ENCODE results near the gene IFNL1.
A peak's percentile ranks its signal among the peaks of the same experiment; 100 is the strongest.

IFNL1 gene

GRCh38 chr19:39299404-39299803, 3.2 kb downstream of the IFNL1 start:
- Histone ChIP-seq H3K27me3 (ENCODE audit: control insufficient read depth in 1 of 2, insufficient read depth in 2 of 2, low read length in 2 of 2) (peaks cover 4 to 5% of the 10 kb centered on the region in 2 donors), H3K9me3 (ENCODE audit: control insufficient read depth in 1 of 2, low read length in 2 of 2) (no peaks in the 10 kb centered on the region), H3K4me1 (ENCODE audit: control insufficient read depth in 1 of 2, insufficient read depth in 2 of 2, low read length in 2 of 2) (no peaks in the 10 kb centered on the region), H3K9ac (ENCODE audit: low read depth in 1 of 2, low read length in 2 of 2) (no peak overlapping the region), H3K36me3 (ENCODE audit: control insufficient read depth in 1 of 2, insufficient read depth in 2 of 2, low read length in 2 of 2) (no peaks in the 10 kb centered on the region), H3K27ac (ENCODE audit: low read depth, low read length) (no peak overlapping the region), H3K4me3 (ENCODE audit: low read depth in 1 of 2, low read length in 2 of 2) (no peak overlapping the region)

- Histone ChIP-seq H3K36me3 (ENCODE audit: control insufficient read depth in 1 of 2, insufficient read depth in 2 of 2, low read length in 2 of 2) (no peaks in the 10 kb centered on the region), H3K9me3 (ENCODE audit: control insufficient read depth in 1 of 2, low read length in 2 of 2) (no peaks in the 10 kb centered on the region), H3K27ac (ENCODE audit: low read depth, low read length) (no peak overlapping the region), H3K4me1 (ENCODE audit: control insufficient read depth in 1 of 2, insufficient read depth in 2 of 2, low read length in 2 of 2) (no peaks in the 10 kb centered on the region), H3K9ac (ENCODE audit: low read depth in 1 of 2, low read length in 2 of 2) (no peak overlapping the region), H3K4me3 (ENCODE audit: low read depth in 1 of 2, low read length in 2 of 2) (no peak overlapping the region), H3K27me3 (ENCODE audit: control insufficient read depth in 1 of 2, insufficient read depth in 2 of 2, low read length in 2 of 2) (peaks cover 4 to 9% of the 10 kb centered on the region in 2 donors)
These were observed 3.6 kb downstream of the IFNL1 start for GRCh38 chr19:39299832-39300231.

GRCh38 chr19:39301021-39301420, 4.8 kb downstream of the IFNL1 start:
- no peak overlapping the region for H3K9ac ChIP-seq (ENCODE audit: low read depth in 1 of 2, low read length in 2 of 2)
- no peaks in the 10 kb centered on the region for H3K4me1 ChIP-seq (ENCODE audit: control insufficient read depth in 1 of 2, insufficient read depth in 2 of 2, low read length in 2 of 2)
- no peak overlapping the region for H3K4me3 ChIP-seq (ENCODE audit: low read depth in 1 of 2, low read length in 2 of 2)
- peaks cover 7 to 15% of the 10 kb centered on the region in 2 donors for H3K27me3 ChIP-seq (ENCODE audit: control insufficient read depth in 1 of 2, insufficient read depth in 2 of 2, low read length in 2 of 2)
- no peaks in the 10 kb centered on the region for H3K9me3 ChIP-seq (ENCODE audit: control insufficient read depth in 1 of 2, low read length in 2 of 2)
- no peak overlapping the region for H3K27ac ChIP-seq (ENCODE audit: low read depth, low read length)
- H3K36me3 ChIP-seq (ENCODE audit: control insufficient read depth in 1 of 2, insufficient read depth in 2 of 2, low read length in 2 of 2) = no peaks in the 10 kb centered on the region

GRCh38 chr19:39301562-39301961, 5.4 kb downstream of the IFNL1 start:
- Histone ChIP-seq H3K4me3 (ENCODE audit: low read depth in 1 of 2, low read length in 2 of 2) (no peak overlapping the region), H3K27me3 (ENCODE audit: control insufficient read depth in 1 of 2, insufficient read depth in 2 of 2, low read length in 2 of 2) (peaks cover 9 to 20% of the 10 kb centered on the region in 2 donors), H3K27ac (ENCODE audit: low read depth, low read length) (no peak overlapping the region), H3K36me3 (ENCODE audit: control insufficient read depth in 1 of 2, insufficient read depth in 2 of 2, low read length in 2 of 2) (no peaks in the 10 kb centered on the region), H3K9ac (ENCODE audit: low read depth in 1 of 2, low read length in 2 of 2) (no peak overlapping the region), H3K4me1 (ENCODE audit: control insufficient read depth in 1 of 2, insufficient read depth in 2 of 2, low read length in 2 of 2) (no peaks in the 10 kb centered on the region), H3K9me3 (ENCODE audit: control insufficient read depth in 1 of 2, low read length in 2 of 2) (no peaks in the 10 kb centered on the region)

- no peak overlapping the region for H3K4me3 ChIP-seq (ENCODE audit: low read depth in 1 of 2, low read length in 2 of 2)
- no peaks in the 10 kb centered on the region for H3K36me3 ChIP-seq (ENCODE audit: control insufficient read depth in 1 of 2, insufficient read depth in 2 of 2, low read length in 2 of 2)
- H3K27me3 ChIP-seq (ENCODE audit: control insufficient read depth in 1 of 2, insufficient read depth in 2 of 2, low read length in 2 of 2) = peaks cover 16 to 31% of the 10 kb centered on the region in 2 donors
- no peak overlapping the region for H3K9ac ChIP-seq (ENCODE audit: low read depth in 1 of 2, low read length in 2 of 2)
- no peaks in the 10 kb centered on the region for H3K9me3 ChIP-seq (ENCODE audit: control insufficient read depth in 1 of 2, low read length in 2 of 2)
- peaks cover 0 to 6% of the 10 kb centered on the region in 2 donors for H3K4me1 ChIP-seq (ENCODE audit: control insufficient read depth in 1 of 2, insufficient read depth in 2 of 2, low read length in 2 of 2)
- no peak overlapping the region for H3K27ac ChIP-seq (ENCODE audit: low read depth, low read length)
These were observed 7.4 kb downstream of the IFNL1 start for GRCh38 chr19:39303373-39304184.

- Histone ChIP-seq H3K4me3 (ENCODE audit: low read depth in 1 of 2, low read length in 2 of 2) (no peak overlapping the region), H3K4me1 (ENCODE audit: control insufficient read depth in 1 of 2, insufficient read depth in 2 of 2, low read length in 2 of 2) (peaks cover 0 to 6% of the 10 kb centered on the region in 2 donors), H3K27ac (ENCODE audit: low read depth, low read length) (no peak overlapping the region), H3K27me3 (ENCODE audit: control insufficient read depth in 1 of 2, insufficient read depth in 2 of 2, low read length in 2 of 2) (peaks cover 19 to 34% of the 10 kb centered on the region in 2 donors), H3K9me3 (ENCODE audit: control insufficient read depth in 1 of 2, low read length in 2 of 2) (no peaks in the 10 kb centered on the region), H3K36me3 (ENCODE audit: control insufficient read depth in 1 of 2, insufficient read depth in 2 of 2, low read length in 2 of 2) (no peaks in the 10 kb centered on the region), H3K9ac (ENCODE audit: low read depth in 1 of 2, low read length in 2 of 2) (no peak overlapping the region)
These were observed 7.9 kb downstream of the IFNL1 start for GRCh38 chr19:39304185-39304513.

- H3K4me1 ChIP-seq (ENCODE audit: control insufficient read depth in 1 of 2, insufficient read depth in 2 of 2, low read length in 2 of 2) = peaks cover 0 to 6% of the 10 kb centered on the region in 2 donors
- no peak overlapping the region for H3K9ac ChIP-seq (ENCODE audit: low read depth in 1 of 2, low read length in 2 of 2)
- peaks cover 19 to 34% of the 10 kb centered on the region in 2 donors for H3K27me3 ChIP-seq (ENCODE audit: control insufficient read depth in 1 of 2, insufficient read depth in 2 of 2, low read length in 2 of 2)
- no peaks in the 10 kb centered on the region for H3K9me3 ChIP-seq (ENCODE audit: control insufficient read depth in 1 of 2, low read length in 2 of 2)
- no peak overlapping the region for H3K4me3 ChIP-seq (ENCODE audit: low read depth in 1 of 2, low read length in 2 of 2)
- no peak overlapping the region for H3K27ac ChIP-seq (ENCODE audit: low read depth, low read length)
- no peaks in the 10 kb centered on the region for H3K36me3 ChIP-seq (ENCODE audit: control insufficient read depth in 1 of 2, insufficient read depth in 2 of 2, low read length in 2 of 2)
These were observed 8.7 kb downstream of the IFNL1 start for GRCh38 chr19:39304701-39305571.

- no peaks in the 10 kb centered on the region for H3K9me3 ChIP-seq (ENCODE audit: control insufficient read depth in 1 of 2, low read length in 2 of 2)
- H3K27me3 ChIP-seq (ENCODE audit: control insufficient read depth in 1 of 2, insufficient read depth in 2 of 2, low read length in 2 of 2) = peaks cover 19 to 34% of the 10 kb centered on the region in 2 donors
- H3K36me3 ChIP-seq (ENCODE audit: control insufficient read depth in 1 of 2, insufficient read depth in 2 of 2, low read length in 2 of 2) = no peaks in the 10 kb centered on the region
- H3K9ac ChIP-seq (ENCODE audit: low read depth in 1 of 2, low read length in 2 of 2) = no peak overlapping the region
- peaks cover 0 to 6% of the 10 kb centered on the region in 2 donors for H3K4me1 ChIP-seq (ENCODE audit: control insufficient read depth in 1 of 2, insufficient read depth in 2 of 2, low read length in 2 of 2)
- no peak overlapping the region for H3K4me3 ChIP-seq (ENCODE audit: low read depth in 1 of 2, low read length in 2 of 2)
- H3K27ac ChIP-seq (ENCODE audit: low read depth, low read length) = no peak overlapping the region
These were observed 9.9 kb downstream of the IFNL1 start for GRCh38 chr19:39306075-39306474.

GRCh38 chr19:39307046-39307821, 11.0 kb downstream of the IFNL1 start:
- Histone ChIP-seq H3K9ac (ENCODE audit: low read depth in 1 of 2, low read length in 2 of 2) (no peak overlapping the region), H3K36me3 (ENCODE audit: control insufficient read depth in 1 of 2, insufficient read depth in 2 of 2, low read length in 2 of 2) (no peaks in the 10 kb centered on the region), H3K4me1 (ENCODE audit: control insufficient read depth in 1 of 2, insufficient read depth in 2 of 2, low read length in 2 of 2) (peaks cover 0 to 6% of the 10 kb centered on the region in 2 donors), H3K9me3 (ENCODE audit: control insufficient read depth in 1 of 2, low read length in 2 of 2) (no peaks in the 10 kb centered on the region), H3K4me3 (ENCODE audit: low read depth in 1 of 2, low read length in 2 of 2) (peak overlapping the region; percentile 17 to 36), H3K27ac (ENCODE audit: low read depth, low read length) (no peak overlapping the region), H3K27me3 (ENCODE audit: control insufficient read depth in 1 of 2, insufficient read depth in 2 of 2, low read length in 2 of 2) (peaks cover 19 to 34% of the 10 kb centered on the region in 2 donors)

Measured in duodenal mucosa (tissue), 2 donors.